KOPT-K1 (cell line): ENCODE measurements around the gene EXOC7.
"Not testable (repeated sequence)": the region's sequence is repeated elsewhere in the genome, so short reads cannot be mapped to it uniquely, and the experiment has no call there.

ENCODE experiments used
- H3K27ac ChIP-seq: fragments of 200-600 bp; sonication (generic); 2 replicates; pipeline ENCODE4 v1.5.1; 2016; ENCODE audit warnings: antibody characterized with exemption, mild to moderate bottlenecking, low read depth, low read length; ENCODE audit not compliant: poor library complexity, severe bottlenecking
- H3K36me3 ChIP-seq: fragments of 200-600 bp; sonication (generic); 2 replicates; pipeline ENCODE4 v1.5.1; 2017; ENCODE audit warnings: antibody characterized with exemption, mild to moderate bottlenecking, low read length, moderate library complexity; ENCODE audit not compliant: insufficient read depth
- H3K9me3 ChIP-seq: fragments of 200-600 bp; sonication (generic); 2 replicates; pipeline ENCODE4 v1.5.1; 2017; ENCODE audit warnings: antibody characterized with exemption, low read length, mild to moderate bottlenecking; ENCODE audit not compliant: insufficient read depth, poor library complexity, severe bottlenecking

Gene EXOC7

GRCh38 chr17:76056882-76057281, 46.7 kb downstream of the EXOC7 start:
- H3K9me3 ChIP-seq, result no peaks in the 10 kb centered on the region
- H3K27ac ChIP-seq, result peak overlapping the region; percentile 2
- H3K36me3 ChIP-seq, result peaks cover 97% of the 10 kb centered on the region

GRCh38 chr17:76054112-76054476, 49.5 kb downstream of the EXOC7 start:
- no peaks in the 10 kb centered on the region for H3K9me3 ChIP-seq
- peaks cover 97% of the 10 kb centered on the region for H3K36me3 ChIP-seq
- no peak overlapping the region for H3K27ac ChIP-seq

GRCh38 chr17:76053246-76054111, 50.1 kb downstream of the EXOC7 start:
- Histone ChIP-seq H3K36me3 (peaks cover 97% of the 10 kb centered on the region), H3K27ac (no peak overlapping the region), H3K9me3 (no peaks in the 10 kb centered on the region)

GRCh38 chr17:76051561-76051960, 52.0 kb downstream of the EXOC7 start:
- H3K36me3 ChIP-seq, result peaks cover 97% of the 10 kb centered on the region
- H3K9me3 ChIP-seq, result no peaks in the 10 kb centered on the region
- no peak overlapping the region for H3K27ac ChIP-seq

GRCh38 chr17:76050538-76051467, 52.8 kb downstream of the EXOC7 start:
- H3K27ac ChIP-seq, result peak overlapping the region; percentile 15
- no peaks in the 10 kb centered on the region for H3K9me3 ChIP-seq
- peaks cover 97% of the 10 kb centered on the region for H3K36me3 ChIP-seq

GRCh38 chr17:76049836-76050537, 53.6 kb downstream of the EXOC7 start:
- Histone ChIP-seq H3K27ac (no peak overlapping the region), H3K9me3 (no peaks in the 10 kb centered on the region), H3K36me3 (peaks cover 98% of the 10 kb centered on the region)

- H3K27ac ChIP-seq, result no peak overlapping the region
- no peaks in the 10 kb centered on the region for H3K9me3 ChIP-seq
- peaks cover 98% of the 10 kb centered on the region for H3K36me3 ChIP-seq
These were observed 54.3 kb downstream of the EXOC7 start for GRCh38 chr17:76049239-76049638.

GRCh38 chr17:76048711-76049110, 54.9 kb downstream of the EXOC7 start:
- H3K36me3 ChIP-seq, result peaks cover 98% of the 10 kb centered on the region

GRCh38 chr17:76048025-76048605, 55.5 kb downstream of the EXOC7 start:
- Histone ChIP-seq H3K27ac (peak overlapping the region; percentile 2), H3K9me3 (no peaks in the 10 kb centered on the region), H3K36me3 (peaks cover 98% of the 10 kb centered on the region)

More at GRCh38 chr17:76048711-76049110, 54.9 kb downstream of the EXOC7 start:
- Histone ChIP-seq H3K27ac (peak overlapping the region; percentile 2), H3K9me3 (no peaks in the 10 kb centered on the region)

- no peak overlapping the region for H3K27ac ChIP-seq
- no peaks in the 10 kb centered on the region for H3K9me3 ChIP-seq
- H3K36me3 ChIP-seq, result peaks cover 100% of the 10 kb centered on the region
These were observed 57.5 kb downstream of the EXOC7 start for GRCh38 chr17:76046064-76046463.

- H3K9me3 ChIP-seq, result not testable (repeated sequence)
- Histone ChIP-seq H3K27ac (peak overlapping the region; percentile 33), H3K36me3 (peaks cover 100% of the 10 kb centered on the region)
These were observed 59.0 kb downstream of the EXOC7 start for GRCh38 chr17:76044475-76045007.

- H3K36me3 ChIP-seq, result peaks cover 99% of the 10 kb centered on the region
- H3K9me3 ChIP-seq, result not testable (repeated sequence)
- peak overlapping the region; percentile 33 for H3K27ac ChIP-seq
These were observed 60.7 kb downstream of the EXOC7 start for GRCh38 chr17:76042868-76043267.

- Histone ChIP-seq H3K27ac (peak overlapping the region; percentile 93), H3K9me3 (no peaks in the 10 kb centered on the region), H3K36me3 (peaks cover 83% of the 10 kb centered on the region)
These were observed 63.2 kb downstream of the EXOC7 start for GRCh38 chr17:76040376-76040775.

- H3K36me3 ChIP-seq, result peaks cover 71% of the 10 kb centered on the region
- peak overlapping the region; percentile 93 for H3K27ac ChIP-seq
- H3K9me3 ChIP-seq, result no peaks in the 10 kb centered on the region
These were observed 64.5 kb downstream of the EXOC7 start for GRCh38 chr17:76039121-76039520.
